HFFc6 (cell line): Measurements from ENCODE around the gene ICOSLG. TPM values are rescaled to one million over a fixed set of nuclear protein-coding genes. Genes with fewer than 3 reads are reported as not detected.
"Not testable (repeated sequence)": the region's sequence is repeated elsewhere in the genome, so short reads cannot be mapped to it uniquely, and the experiment has no call there.

Source experiments
- DNase-seq: peaks from one replicate; pipeline ENCODE4 v3.0.0-alpha.2; 2018
- H3K27ac Mint-ChIP-seq: 2 replicates; pipeline ENCODE4 v1.8.0; 2020; ENCODE audit warnings: mild to moderate bottlenecking, mixed read lengths
- H3K27me3 Mint-ChIP-seq: 2 replicates; pipeline ENCODE4 v1.8.0; 2021; ENCODE audit warnings: mild to moderate bottlenecking, moderate library complexity, mixed read lengths; ENCODE audit not compliant: insufficient read depth
- H3K36me3 Mint-ChIP-seq: 2 replicates; pipeline ENCODE4 v1.8.0; 2021; ENCODE audit warnings: low read depth, mixed read lengths
- H3K4me1 Mint-ChIP-seq: 2 replicates; pipeline ENCODE4 v1.8.0; 2020; ENCODE audit warnings: low read depth, mixed read lengths
- H3K4me3 Mint-ChIP-seq: 2 replicates; pipeline ENCODE4 v1.8.0; 2020; ENCODE audit warnings: mild to moderate bottlenecking, moderate library complexity, mixed read lengths
- H3K9me3 Mint-ChIP-seq: 2 replicates; pipeline ENCODE4 v1.8.0; 2020; ENCODE audit warnings: mild to moderate bottlenecking, mixed read lengths
- total RNA-seq, 6 experiments: library from RNA; stranded (reverse); fragmentation: NEBNext Ultra II Directional; extraction: Animal tissue kit (Norgen Biotek cat#: 25700); gene quantifications; 2 replicates in 1 of 6; 3 replicates in 5 of 6; pipeline ENCODE4 v1.2.3, GENCODE V29; 2021
- TF ChIP-seq, protein P1 (sequence below): fragments of 200-600 bp; sonication (generic); IDR thresholded peaks from 2 replicates; pipeline ENCODE4 v1.5.0; 2021; ENCODE audit warnings: antibody characterized with exemption, mild to moderate bottlenecking

The ICOSLG gene
- total RNA-seq, 6 experiments from 2014 or later: 0.07 to 0.47 (median 0.33) TPM

DNA sequence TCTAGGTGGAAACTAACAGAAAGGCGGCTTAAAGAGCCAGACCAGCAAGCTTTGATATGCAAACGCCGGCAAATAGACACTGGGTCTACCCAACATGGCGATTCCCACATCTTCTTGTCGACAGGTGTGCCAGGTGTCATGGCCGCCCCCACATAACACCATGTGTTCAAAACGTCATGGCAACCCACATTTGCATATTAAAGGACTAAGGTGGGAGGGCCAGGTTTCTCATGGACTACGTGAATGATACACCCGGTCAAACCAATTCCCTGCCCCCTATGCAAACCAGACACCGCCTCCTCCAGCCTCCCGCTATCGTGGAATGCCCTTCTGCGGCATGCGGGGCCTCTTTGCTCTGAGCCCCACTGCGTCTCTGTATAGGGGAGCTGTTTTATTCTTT, 41.3 kb downstream of the ICOSLG start:
- Mint-ChIP-seq H3K27me3 (no peaks in the 10 kb centered on the region), H3K27ac (no peak overlapping the region)

GRCh38 chr21:44197156-44197516, 43.6 kb downstream of the ICOSLG start:
- H3K27ac Mint-ChIP-seq, H3K36me3 Mint-ChIP-seq, H3K4me1 Mint-ChIP-seq, H3K27me3 Mint-ChIP-seq, DNase-seq, H3K9me3 Mint-ChIP-seq, H3K4me3 Mint-ChIP-seq: not testable (repeated sequence)

More for the DNA sequence above, 41.3 kb downstream of the ICOSLG start:
- TF ChIP-seq, protein P1, sequence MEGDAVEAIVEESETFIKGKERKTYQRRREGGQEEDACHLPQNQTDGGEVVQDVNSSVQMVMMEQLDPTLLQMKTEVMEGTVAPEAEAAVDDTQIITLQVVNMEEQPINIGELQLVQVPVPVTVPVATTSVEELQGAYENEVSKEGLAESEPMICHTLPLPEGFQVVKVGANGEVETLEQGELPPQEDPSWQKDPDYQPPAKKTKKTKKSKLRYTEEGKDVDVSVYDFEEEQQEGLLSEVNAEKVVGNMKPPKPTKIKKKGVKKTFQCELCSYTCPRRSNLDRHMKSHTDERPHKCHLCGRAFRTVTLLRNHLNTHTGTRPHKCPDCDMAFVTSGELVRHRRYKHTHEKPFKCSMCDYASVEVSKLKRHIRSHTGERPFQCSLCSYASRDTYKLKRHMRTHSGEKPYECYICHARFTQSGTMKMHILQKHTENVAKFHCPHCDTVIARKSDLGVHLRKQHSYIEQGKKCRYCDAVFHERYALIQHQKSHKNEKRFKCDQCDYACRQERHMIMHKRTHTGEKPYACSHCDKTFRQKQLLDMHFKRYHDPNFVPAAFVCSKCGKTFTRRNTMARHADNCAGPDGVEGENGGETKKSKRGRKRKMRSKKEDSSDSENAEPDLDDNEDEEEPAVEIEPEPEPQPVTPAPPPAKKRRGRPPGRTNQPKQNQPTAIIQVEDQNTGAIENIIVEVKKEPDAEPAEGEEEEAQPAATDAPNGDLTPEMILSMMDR: no peak
- H3K36me3 Mint-ChIP-seq: no peaks in the 10 kb centered on the region
- no peaks in the 10 kb centered on the region for H3K9me3 Mint-ChIP-seq
- no peak for DNase-seq
- no peaks in the 10 kb centered on the region for H3K4me1 Mint-ChIP-seq
- no peak overlapping the region for H3K4me3 Mint-ChIP-seq

- not testable (repeated sequence) for H3K27ac Mint-ChIP-seq, H3K36me3 Mint-ChIP-seq
Observed at GRCh38 chr21:44196212-44197155, 44.3 kb downstream of the ICOSLG start.

DNA sequence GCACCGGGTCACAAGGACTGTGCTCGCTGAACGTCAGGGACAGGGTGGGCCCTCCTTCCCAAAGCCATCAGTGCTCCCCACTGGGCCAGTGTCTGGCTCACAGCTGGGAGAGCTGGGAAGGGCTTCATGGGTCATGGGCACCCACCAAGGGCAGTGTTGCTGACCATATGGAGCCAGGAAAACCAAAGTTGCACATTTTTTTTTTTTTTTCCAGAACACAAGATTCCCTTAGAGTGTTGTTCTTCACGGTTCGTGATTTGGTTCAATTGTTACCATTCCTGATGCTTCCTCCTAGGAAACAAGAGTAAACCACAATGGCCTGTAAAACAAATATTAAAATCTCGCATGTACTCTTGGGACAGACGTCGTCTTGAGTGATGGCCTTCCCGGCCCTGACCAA, 45.9 kb downstream of the ICOSLG start:
- not testable (repeated sequence) for H3K36me3 Mint-ChIP-seq, H3K27me3 Mint-ChIP-seq, H3K4me3 Mint-ChIP-seq, DNase-seq, H3K9me3 Mint-ChIP-seq, H3K4me1 Mint-ChIP-seq, H3K27ac Mint-ChIP-seq

More at GRCh38 chr21:44196212-44197155, 44.3 kb downstream of the ICOSLG start:
- not testable (repeated sequence) for H3K4me3 Mint-ChIP-seq, H3K4me1 Mint-ChIP-seq, DNase-seq, H3K27me3 Mint-ChIP-seq, H3K9me3 Mint-ChIP-seq

- H3K4me1 Mint-ChIP-seq, H3K36me3 Mint-ChIP-seq, DNase-seq, H3K4me3 Mint-ChIP-seq, H3K27me3 Mint-ChIP-seq, H3K27ac Mint-ChIP-seq, H3K9me3 Mint-ChIP-seq: not testable (repeated sequence)
Observed at GRCh38 chr21:44194451-44194850, 46.3 kb downstream of the ICOSLG start.

GRCh38 chr21:44193108-44193507, 47.6 kb downstream of the ICOSLG start:
- H3K4me3 Mint-ChIP-seq, DNase-seq, H3K4me1 Mint-ChIP-seq, H3K27me3 Mint-ChIP-seq, H3K36me3 Mint-ChIP-seq, H3K9me3 Mint-ChIP-seq, H3K27ac Mint-ChIP-seq: not testable (repeated sequence)

DNA sequence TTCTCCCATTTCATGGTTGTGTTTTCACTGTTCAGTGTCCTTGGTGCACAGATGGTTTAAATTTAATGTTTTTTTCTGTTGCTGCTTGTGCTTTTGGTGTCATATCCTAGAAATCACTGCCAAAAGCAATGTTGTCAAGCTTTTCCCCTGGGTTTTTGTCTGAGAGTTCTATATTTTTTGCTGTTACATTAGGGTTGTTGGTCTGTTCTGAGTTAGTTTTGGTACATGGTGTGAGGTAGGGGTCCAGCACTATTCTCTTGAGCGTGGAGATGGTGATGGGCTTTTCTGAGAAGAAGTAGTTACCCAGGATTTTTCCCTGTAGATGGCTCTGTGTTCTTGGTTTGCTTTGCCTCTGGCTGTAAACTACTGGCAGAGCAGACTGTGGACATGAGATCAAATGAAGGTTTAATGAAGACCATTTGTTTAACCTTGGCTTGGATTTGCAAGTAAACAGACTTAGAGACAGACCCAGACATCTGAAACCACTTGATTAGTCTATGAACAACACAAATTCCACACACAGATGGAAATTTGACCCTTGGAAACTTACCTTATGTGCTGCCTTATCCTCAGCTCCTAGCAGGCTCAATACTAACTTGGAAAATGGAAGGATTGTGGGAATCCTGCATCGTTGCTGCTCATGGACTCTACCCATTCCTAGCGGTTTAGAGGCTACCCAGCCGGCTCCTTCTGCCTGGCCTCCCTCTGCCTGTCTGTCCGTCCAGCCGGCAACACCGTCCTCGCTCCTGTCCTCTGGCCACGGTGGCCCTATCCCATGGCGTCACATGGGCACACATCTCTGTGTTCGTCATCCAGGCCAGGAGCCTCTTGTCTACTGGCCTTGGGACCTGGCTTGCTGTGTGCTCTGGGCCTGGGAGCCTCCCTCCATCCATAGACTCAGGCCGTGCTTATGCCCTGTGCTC, 50.1 kb downstream of the ICOSLG start:
- H3K4me3 Mint-ChIP-seq, H3K9me3 Mint-ChIP-seq, H3K36me3 Mint-ChIP-seq, DNase-seq, H3K27me3 Mint-ChIP-seq, H3K4me1 Mint-ChIP-seq, H3K27ac Mint-ChIP-seq: not testable (repeated sequence)

GRCh38 chr21:44184862-44185261, 55.9 kb downstream of the ICOSLG start:
- not testable (repeated sequence) for H3K9me3 Mint-ChIP-seq, H3K4me1 Mint-ChIP-seq, H3K27me3 Mint-ChIP-seq, H3K4me3 Mint-ChIP-seq, H3K27ac Mint-ChIP-seq, H3K36me3 Mint-ChIP-seq, DNase-seq

DNA sequence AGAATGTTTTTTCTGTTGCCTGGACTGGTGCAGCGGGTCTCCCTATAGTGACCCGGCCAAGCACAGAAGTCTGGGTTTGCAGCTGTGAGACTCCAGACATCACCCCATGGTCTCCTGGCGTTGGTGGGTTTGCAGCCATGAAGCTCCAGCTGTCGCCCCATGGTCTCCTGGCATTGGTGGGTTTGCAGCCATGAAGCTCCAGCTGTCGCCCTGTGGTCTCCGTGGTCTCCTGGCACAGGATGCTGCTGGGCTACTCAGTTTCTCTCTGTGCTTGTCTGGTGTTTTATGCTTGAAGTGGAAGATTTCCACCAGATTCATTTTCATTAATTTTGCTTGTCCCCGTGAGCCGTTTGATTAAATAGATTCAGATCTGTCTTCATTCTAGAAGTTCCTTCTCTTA, 58.5 kb downstream of the ICOSLG start:
- H3K9me3 Mint-ChIP-seq, DNase-seq, H3K27ac Mint-ChIP-seq, H3K4me3 Mint-ChIP-seq, H3K36me3 Mint-ChIP-seq, H3K4me1 Mint-ChIP-seq, H3K27me3 Mint-ChIP-seq: not testable (repeated sequence)

GRCh38 chr21:44181506-44181905, 59.2 kb downstream of the ICOSLG start:
- not testable (repeated sequence) for H3K4me3 Mint-ChIP-seq, H3K9me3 Mint-ChIP-seq, H3K27me3 Mint-ChIP-seq, DNase-seq, H3K36me3 Mint-ChIP-seq, H3K4me1 Mint-ChIP-seq, H3K27ac Mint-ChIP-seq

GRCh38 chr21:44176127-44176526, 64.6 kb downstream of the ICOSLG start:
- H3K4me3 Mint-ChIP-seq, H3K9me3 Mint-ChIP-seq, H3K27ac Mint-ChIP-seq: not testable (repeated sequence)

DNA sequence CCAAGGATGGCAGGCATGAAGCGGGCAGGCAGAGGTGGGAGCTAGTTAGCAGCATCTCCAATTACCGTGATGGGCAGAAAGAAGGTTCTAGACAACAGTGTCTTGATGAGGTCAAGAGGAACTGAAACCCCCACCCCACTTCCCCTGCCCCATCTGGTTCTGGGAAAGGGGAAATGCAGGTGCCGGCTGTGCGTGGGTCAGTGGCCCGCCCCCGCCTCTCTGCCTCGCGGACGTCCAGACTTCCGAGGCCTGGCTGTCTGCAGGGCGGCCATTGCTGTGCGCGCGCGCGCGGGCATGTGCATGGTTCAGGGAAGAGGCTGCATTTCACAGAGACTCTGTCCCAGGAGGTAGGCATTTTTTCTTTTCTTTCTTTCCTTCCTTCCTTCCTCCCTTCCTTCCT, 65.6 kb downstream of the ICOSLG start:
- H3K36me3 Mint-ChIP-seq, H3K27ac Mint-ChIP-seq, H3K4me1 Mint-ChIP-seq, H3K27me3 Mint-ChIP-seq, H3K9me3 Mint-ChIP-seq, DNase-seq, H3K4me3 Mint-ChIP-seq: not testable (repeated sequence)

More at GRCh38 chr21:44176127-44176526, 64.6 kb downstream of the ICOSLG start:
- not testable (repeated sequence) for H3K27me3 Mint-ChIP-seq, DNase-seq, H3K36me3 Mint-ChIP-seq, H3K4me1 Mint-ChIP-seq
